A549 treated with DMSO at 1 μM for 4 hours (cell line): Measurements from ENCODE around the gene PPP1R11. TPM values are rescaled to one million over a fixed set of nuclear protein-coding genes. Genes with fewer than 3 reads are reported as not detected.

Source experiments
- total RNA-seq: library from RNA; stranded (reverse); fragments of 200-300 nt; extraction: Qiagen RNA extraction; gene quantifications from 5 replicates; pipeline ENCODE4 v1.2.3, GENCODE V29; 2022; ENCODE audit warnings: low read depth

The PPP1R11 gene, protein sequence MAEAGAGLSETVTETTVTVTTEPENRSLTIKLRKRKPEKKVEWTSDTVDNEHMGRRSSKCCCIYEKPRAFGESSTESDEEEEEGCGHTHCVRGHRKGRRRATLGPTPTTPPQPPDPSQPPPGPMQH
- 43.1 to 44.3 TPM (median 43.9 TPM) in 5 replicates for total RNA-seq

DNA sequence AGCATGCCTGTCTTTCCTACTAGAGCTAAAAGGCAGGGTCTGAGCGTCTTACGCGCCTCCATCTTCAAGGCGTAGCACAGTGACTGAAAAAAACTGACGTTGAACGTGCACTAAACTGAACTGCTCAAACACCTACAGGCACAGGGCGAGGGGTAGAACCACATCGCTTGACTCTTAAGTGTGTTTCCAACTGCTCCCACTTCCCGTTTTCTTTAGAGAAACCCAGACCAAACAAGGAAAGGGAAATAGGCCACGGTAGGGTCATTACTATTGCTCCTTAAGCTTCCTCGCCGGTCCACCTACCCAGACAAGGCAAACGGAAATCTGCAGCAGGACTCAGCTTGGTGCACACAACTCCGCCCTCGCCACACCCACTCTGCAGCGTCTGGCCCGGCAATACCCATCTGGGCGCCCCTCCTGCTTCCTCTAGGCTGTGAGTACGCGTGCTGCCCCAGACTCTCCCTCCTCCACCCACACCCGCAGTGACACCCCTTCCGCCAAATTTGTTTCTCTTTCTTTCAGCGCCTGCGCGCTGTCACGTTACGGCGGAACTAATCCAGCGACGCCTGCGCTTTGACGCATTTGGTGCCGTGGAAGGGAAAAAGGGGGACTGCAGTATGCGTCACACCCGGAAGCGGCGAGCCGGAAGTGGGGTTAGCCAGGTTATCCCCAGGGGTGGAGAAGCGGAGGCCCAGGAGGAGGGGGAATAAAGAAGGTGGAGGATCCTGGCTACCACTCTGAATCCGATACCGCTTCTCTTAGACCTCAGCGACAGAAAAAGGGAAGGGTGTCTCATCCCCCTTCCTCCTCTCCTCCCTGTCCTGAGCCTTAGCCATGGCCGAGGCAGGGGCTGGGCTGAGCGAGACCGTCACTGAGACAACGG lies at the start of gene PPP1R11:
Gene PPP1R11, plus strand, starts transcription at position 622 of the 883 bp plus-strand sequence. Its CDS starts 213 bp downstream, at position 835.

DNA sequence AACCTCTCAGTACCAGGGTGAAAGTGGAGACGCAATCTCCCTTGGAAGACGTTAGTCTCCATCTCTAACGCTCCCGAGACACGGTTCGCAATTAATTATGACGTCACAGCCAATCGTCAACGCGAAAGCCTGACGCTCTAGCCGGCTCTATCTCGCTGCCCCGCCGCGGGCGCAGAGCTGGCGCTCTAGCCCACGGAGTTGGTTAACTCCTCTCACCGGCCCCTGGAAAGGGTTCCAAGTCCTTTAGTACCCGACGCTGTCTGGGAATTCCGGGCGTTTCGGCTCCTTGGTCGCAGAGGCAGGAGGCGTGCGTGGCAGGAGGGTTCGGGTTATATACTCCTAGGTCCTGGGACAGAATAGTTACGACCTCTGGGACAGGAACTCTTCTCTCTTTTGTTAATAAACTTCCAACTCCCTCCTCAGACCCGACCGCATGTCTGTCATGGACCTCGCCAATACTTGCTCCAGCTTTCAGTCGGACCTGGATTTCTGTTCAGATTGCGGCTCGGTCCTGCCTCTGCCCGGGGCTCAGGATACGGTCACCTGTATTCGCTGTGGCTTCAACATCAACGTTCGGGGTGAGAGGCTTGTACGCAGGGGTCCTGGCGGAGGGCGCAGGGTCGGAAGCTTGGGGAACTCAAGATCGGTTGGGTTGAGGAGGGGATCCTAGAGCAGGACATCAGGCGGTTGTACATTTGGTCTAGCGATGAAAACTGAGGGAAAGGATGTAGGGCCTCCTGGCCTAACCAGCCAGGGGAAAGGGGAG lies 5.7 kb upstream of the PPP1R11 start, which contains the start of gene POLR1H:
Gene POLR1H, plus strand, starts transcription at position 174 of the 766 bp plus-strand sequence. Its CDS starts 260 bp downstream, at position 434.

DNA sequence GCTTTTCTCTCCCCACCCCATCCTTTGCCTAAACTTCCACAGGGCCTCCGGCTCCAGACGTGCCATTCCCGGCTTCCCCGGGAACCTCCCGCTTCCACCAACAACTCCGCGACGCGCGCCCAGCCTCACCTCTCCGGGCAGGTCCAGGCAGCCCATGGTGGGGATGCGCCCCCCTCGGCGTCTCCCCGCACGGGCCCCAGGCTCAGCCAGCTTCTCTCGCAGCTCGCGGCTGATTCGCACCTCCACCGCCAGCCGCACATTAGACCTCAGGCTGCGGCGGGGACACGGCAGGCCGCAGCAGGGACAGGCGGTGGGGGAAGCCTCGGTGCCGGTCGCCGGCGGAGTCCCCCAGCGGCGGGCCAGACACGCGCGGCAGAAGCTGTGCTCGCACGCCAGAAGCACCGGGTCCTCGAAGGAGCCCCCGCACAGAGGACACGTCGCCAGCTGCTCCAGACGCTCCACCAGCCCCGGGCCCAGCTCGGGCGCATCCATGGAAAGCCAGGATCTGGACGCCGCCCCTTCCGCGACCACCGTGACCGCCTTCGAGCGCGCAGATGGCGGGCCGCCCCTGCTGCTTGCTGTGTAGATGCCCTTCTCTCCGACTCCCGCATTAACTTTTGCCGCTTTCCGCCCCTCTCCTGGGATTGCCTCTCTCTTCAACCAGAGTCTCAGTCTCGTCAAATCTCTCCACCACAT lies 8.2 kb downstream of the PPP1R11 start, which contains the start of gene RNF39:
Gene RNF39, minus strand, starts transcription at position 676 of the 696 bp plus-strand sequence. Its CDS starts 184 bp downstream, at position 492.

DNA sequence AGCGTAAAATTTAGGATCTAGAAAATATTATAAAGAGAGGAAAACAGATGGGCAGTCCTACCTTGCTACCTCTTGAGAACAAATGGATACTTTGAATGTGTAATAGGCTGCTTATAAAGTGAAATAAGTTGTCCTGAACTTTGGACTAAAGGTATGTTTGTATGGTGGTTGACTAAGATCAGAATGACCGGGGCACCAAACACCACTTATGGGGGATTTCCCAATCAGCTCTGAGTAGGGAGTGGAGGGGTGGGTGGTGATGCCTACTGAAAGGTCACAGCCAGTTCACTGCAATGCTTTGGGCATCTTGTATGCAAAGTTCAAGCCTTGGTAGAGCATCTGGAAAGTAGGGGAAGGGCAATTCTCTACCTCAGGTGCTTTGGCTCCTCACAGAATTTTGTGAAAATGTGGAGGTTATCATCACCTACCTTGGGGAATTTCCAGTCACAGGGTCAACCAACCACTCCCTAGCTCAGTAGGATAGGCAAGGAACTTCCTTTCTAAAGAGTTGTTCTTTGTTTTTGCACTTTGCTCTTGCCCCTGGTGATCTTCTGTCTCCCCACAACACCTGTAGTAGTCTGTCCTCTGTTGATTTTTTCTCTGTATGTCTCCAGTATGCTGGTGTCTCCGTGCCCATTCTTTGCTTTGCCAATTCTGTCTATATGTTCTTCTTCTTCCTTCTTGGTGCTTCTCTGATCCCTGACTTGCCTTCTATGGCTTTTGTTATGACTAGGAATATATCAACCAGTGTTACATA lies 46.2 kb downstream of the PPP1R11 start, which contains the start of gene TRIM31:
Gene TRIM31, minus strand, starts transcription at position 88 of the 757 bp plus-strand sequence. CDS start 285 bp downstream, outside the sequence.

Other genes starting within 250 kb of the PPP1R11 start
- gene HLA-G, start 239.4 kb upstream of the PPP1R11 start, total RNA-seq: not detected in 5 replicates
- gene HLA-A, start 124.7 kb upstream of the PPP1R11 start, total RNA-seq: 132 to 142 TPM (median 140 TPM) in 5 replicates
- gene POLR1H, start 5.9 kb upstream of the PPP1R11 start, total RNA-seq: 30.4 to 34.8 TPM (median 33.1 TPM) in 5 replicates
- 0.04 to 0.05 TPM in 2 of 5 replicates, not detected in the others for gene RNF39, start 8.6 kb downstream of the PPP1R11 start, total RNA-seq
- 1.3 to 2.2 TPM (median 1.7 TPM) in 5 replicates for gene TRIM31, start 45.9 kb downstream of the PPP1R11 start, total RNA-seq
- not detected in 5 replicates for gene TRIM40, start 68.9 kb downstream of the PPP1R11 start, total RNA-seq
- not detected in 5 replicates for gene TRIM10, start 94.0 kb downstream of the PPP1R11 start, total RNA-seq
- gene TRIM15, start 96.3 kb downstream of the PPP1R11 start, total RNA-seq: 0.04 TPM in 1 of 5 replicates, not detected in the others
- 25.9 to 31.2 TPM (median 26.5 TPM) in 5 replicates for gene TRIM26, start 146.2 kb downstream of the PPP1R11 start, total RNA-seq